Measurements from ENCODE around the gene PDE2A. TPM values are rescaled to one million over a fixed set of nuclear protein-coding genes. Genes with fewer than 3 reads are reported as not detected.

The PDE2A gene
- total RNA-seq, 1 experiment from 2014 or later, result 6.5 TPM

DNA sequence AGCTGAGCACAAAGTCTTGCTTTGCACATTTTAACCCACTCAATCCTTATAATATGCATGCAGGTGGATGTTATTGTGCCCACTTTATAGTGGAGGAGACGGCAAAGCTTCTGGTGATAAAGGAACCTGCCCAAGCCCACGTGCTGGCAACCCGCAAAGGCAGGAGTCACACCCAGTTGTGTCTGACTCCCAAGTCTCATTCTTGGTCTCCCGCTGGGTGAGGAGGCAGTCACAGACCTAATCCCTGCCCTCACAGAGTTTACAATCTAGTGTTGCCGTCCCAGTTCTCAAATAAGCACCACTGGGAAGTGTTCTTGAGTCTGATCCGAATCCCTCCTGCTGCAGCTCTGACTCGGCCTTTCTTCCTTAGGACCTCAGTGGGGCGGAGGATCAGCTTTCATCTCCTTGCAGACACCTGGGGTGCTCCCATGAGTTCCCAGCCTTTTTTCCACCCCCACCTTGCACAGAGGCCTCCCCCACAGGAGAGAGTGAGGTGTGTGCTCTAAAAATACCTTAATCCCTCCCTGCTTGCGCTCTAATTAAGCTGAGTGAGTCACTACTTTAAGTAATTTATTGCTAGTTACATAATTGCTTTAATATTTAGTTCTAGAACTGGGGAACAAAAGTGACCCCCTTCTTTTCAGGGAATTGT lies 15.1 kb downstream of the PDE2A start:
- DNase-seq (ENCODE audit: low spot score), result no peak

DNA sequence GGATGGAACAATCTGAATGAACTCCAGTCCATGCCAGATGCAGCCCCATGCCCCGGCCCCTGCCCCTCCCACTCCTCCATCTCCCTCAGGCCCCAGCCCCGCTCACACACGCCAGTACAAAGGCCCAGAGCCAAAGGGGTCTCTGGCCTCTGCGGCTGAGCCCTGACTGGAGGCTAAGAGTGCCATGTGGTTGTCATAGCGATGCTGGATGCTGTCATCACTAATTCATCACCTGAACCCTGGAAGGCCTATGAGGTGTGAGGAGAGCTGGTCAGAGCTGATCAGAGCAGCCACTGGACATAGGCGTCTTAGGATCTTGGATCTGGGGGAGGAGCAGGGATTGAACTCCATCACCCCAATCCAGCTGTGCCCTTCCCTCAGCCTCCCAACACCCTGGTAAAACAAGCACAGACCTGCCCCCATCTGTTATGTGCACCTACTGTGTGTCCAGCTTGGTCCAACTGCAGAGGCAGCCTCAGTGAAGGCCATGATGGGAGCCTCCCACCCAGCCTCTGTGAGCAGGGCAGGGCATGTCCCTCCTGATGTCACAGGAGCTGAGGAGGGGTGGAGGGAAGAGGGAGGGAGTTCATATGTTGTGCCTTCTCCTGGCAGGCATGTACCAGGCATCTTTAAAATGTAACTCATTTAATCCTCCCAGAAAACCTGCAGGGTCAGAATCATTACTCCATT lies 16.7 kb downstream of the PDE2A start:
- DNase-seq (ENCODE audit: low spot score), result no peak

DNA sequence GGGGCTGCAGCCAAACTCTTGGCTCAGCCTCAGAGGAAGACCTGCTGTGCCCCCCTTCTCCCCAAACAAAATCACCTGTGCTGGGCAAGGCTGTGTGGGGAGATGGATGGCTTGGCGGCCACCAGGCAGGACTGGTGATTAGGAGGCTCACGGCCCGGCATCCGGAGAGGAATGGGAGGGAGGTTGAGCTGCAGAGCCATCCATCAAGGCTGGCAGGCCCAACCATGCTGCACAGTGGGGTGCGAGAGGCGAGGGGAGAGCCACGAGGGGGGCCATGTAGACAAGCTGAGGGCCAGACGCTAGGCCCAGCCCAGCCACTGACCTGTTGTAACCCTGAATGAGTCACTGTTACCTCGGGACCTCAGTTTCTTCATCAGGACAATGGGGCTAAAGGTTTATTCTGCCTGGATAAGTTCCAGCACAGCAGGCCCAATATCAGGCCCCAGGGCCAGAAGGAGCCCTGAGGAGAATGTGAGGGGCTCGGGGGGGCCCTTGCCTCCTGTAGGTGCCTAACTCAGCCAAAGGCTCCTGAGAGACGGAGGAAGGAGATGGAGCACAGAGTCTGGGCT lies 18.2 kb downstream of the PDE2A start:
- peak; percentile 45 for DNase-seq (ENCODE audit: low spot score)

DNA sequence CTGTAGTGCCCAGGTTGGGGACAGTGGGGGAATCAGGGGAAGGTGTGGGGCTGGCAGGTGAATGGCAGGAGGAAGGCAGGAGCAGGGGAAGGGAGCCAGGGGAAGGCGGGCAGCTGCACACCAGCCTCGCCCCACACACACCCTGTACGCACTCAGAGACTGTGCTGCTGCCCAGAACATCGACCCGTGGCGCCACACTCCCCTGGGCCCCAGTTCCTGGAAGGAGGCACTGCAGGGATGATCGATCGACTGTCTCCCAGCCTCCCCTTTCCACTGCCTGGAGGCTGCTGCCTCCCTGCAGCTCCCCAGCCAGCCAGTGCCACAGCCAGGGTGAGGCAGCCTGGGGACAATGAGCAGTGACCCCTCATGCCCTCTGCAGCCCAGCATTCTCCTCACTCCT lies 19.2 kb downstream of the PDE2A start:
- no peak for DNase-seq (ENCODE audit: low spot score)

DNA sequence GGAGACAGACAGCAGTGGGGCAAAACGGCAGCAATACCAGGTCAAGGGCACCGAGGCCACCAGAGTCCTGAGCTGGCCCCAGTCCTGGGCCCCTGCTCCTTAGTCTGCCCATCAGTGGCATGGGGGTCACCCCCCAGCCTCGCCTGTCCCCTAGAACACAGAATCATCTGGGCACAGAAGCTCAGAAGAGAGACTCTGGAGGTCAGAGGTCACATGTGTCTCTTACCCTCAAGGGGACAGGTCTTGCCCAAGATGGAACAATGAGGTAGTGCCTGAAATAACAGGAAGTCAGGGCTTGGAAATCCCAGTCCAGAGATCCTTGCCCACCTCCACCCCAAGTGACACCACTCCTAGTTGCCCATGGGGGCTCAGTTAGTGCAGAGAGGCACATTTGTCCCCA lies 20.6 kb downstream of the PDE2A start:
- no peak for DNase-seq (ENCODE audit: low spot score)

DNA sequence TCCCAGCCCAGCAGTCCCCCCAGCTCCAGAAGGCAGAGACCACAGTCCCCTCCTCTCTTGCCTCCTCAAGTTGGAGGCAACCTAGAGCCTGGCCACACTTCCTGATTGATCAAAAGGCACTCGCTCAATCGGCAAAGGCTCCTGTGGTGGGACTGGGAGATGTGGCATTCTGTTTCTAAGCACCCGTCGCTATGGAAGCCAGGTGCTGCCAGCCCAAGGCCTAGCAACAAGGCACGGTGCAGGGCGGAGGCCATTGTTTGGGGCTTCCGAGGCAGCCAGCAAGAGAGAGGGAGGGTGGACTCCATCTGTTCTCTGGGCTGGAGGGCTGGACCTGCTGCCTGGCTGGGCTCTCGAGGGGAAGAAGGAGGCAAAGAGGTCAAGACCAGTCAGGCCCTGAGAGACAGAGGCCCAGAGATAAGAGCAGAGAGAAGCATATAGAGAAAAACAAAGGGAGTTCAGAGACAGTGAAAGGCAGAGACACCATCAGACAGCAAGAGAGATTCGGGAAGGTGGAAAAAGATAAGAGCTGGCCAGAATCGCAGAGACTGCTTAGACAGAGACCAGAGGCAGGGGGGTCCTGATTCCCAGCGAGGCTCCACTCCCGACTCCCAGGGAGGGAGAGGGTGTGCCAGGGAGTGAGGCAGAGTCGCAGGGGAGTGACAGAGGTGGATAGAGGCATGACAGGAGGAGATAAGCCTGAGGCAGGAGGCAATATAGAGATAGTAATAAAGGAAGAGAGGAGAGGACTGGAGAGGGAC lies 21.2 kb downstream of the PDE2A start:
- DNase-seq (ENCODE audit: low spot score), result no peak

DNA sequence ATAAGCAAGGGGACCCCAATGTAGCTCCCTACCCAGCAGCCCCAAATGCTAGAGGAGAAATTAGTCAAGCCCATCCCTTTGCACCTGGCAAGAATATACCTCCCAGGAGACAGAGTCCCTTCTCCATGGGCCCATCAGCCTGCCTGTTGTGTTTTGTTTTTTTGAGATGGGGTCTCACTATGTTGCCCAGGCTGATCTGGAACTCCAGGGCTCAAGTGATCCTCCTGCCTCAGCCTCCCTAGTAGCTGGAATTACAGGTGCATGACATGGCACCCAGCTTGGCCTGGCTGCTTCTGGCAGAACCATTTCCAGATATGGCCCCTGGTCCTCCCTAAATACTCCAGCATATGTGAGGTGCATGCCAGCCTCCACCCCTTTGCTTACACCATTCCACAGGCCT lies 22.1 kb downstream of the PDE2A start:
- DNase-seq (ENCODE audit: low spot score), result no peak

DNA sequence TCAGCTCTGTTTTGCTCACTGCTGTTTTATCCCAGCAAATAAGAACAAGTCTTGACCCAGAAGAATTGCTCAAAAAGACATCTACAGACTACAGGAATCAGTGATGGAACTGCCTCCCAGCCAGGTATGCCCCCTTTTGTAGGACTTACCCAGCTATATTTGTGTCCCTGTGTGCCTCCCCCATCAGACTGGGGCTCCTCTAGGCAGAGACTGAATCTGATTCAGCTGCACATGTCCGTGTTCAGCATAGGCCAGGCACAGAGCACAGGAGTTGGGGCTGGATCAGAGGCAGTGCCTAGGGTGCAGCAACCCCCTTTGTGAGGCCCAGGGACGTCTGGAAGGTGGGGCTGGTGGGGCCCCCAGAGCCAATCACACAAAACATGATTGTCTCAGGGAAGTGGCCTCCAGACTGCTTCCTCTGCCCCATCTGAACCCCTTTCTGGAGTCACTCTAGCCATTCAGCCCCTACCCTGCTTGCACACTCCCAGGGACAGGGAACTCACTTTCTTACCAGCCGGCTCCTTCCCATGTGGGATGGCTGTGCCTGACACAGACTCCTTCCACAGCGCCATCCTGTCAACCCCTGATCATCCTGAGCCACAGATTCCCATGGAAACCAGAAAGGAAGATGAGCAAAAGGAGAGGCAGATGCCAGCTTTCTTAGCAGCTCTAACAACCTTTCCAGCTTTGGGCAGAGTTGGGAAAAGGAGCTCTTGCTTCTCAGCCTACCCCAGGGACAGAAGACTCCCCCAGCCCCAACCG lies 24.8 kb downstream of the PDE2A start:
- no peak for DNase-seq (ENCODE audit: low spot score)

DNA sequence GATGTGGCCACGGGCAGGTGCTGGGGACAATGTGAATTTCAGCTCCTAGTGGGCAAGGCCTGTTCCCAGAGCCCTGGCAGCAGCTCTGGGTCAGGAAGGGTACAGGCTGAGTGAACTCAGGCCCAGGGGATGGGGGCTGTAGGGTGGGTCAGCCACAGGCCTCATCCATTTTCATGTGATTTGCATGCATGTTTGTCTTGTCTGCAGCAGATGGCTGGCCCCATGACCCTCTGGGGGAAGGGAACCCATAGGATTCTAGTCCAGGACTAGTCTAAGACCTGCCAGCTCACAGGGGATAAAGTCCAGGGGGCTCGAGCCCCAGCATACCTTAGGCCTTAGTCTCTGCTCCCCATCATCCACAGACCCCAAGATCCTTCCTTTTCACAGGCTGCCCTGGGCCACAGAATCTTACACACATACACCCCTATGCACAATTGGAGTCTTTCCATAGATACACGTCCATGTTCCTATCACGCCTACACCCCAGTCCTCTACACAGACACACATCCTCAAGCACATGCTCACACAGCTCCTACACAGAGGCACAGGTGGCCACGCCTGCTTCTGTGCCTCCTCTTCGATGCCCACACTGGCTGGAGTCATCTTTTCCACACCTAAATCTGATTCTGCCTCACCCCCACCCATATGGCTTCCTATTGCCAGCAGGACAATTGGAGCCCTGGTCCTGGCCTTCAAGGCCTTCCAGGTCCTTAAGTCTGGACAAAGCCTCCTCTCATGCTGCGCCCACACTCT lies 25.7 kb downstream of the PDE2A start:
- DNase-seq (ENCODE audit: low spot score), result no peak

DNA sequence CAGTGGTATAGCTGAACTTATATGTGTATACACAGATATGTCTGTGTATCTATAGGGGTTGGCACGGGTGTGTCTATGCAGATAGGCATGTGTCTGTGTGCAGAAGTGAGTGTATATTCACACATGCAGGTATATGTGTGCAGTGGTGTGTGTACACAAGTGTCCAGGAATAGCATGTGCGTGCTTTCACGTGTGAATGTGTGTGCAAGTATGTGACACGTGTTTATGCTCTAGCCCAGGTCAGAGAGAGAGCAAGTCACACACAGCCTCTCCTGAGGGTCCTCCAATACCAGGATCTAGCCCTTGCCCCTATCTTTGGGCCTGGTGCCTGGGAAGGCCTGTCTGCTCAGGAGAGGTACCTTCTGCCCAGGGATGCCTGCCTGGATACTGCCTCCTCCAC lies 26.3 kb downstream of the PDE2A start:
- DNase-seq (ENCODE audit: low spot score), result no peak

DNA sequence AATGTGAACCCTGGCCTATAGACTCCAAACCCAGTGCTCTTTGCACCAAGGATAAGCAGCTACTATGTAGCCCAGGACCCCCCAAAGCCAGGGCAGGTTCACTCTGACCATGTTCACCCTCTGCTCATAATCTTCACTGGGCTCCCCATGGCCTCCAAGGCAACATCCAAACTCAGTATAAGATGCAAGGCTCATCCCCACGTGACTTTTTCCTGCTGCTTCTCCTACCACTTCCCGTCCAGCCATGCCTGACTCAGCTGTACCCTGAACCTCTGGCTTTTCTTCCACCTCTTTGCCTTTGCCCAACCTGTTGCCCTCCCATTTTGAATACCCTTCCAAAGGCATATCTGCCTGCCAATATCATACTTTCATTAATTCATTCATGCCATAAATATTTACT lies 27.8 kb downstream of the PDE2A start:
- no peak for DNase-seq (ENCODE audit: low spot score)

DNA sequence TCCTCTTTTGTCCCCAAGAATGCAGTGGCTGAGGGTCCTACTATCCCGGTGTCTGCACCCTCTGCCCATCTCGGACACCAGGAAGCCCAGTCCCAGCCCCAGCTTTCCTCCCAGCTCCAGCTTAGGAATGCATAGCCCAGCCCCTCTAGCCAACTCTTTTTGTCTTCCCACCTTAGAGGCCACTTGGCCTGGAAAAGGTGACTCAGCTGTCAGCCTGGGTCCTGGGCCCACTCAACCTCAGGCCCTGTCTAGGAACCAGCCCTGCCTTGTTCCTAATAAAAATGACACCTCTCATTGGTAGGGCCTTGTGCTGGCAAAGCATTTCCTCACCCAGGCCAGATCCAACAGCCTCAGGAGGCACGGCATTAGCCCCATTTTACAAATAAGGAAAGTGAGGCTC lies 28.2 kb downstream of the PDE2A start:
- DNase-seq (ENCODE audit: low spot score), result no peak

DNA sequence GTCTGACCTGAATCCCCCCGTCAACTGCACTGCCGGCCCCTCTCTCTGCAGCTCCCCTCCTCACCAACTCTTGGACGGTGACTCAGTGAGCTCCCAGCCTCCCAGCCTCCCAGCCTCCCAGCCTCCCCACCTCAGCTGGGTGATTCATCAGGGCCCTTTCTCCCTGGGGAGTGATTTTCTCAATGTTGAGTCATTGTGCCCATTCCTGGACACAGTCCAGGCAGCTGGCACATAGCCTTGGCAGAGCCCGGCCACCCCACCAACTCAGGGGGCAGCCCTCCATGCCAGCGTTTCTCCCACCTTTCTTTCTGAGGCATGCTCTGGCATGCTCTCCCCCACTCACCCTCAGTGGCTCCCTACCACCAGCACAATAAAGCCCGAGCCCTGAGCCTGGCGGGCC lies 30.7 kb downstream of the PDE2A start:
- DNase-seq (ENCODE audit: low spot score), result peak; percentile 89

DNA sequence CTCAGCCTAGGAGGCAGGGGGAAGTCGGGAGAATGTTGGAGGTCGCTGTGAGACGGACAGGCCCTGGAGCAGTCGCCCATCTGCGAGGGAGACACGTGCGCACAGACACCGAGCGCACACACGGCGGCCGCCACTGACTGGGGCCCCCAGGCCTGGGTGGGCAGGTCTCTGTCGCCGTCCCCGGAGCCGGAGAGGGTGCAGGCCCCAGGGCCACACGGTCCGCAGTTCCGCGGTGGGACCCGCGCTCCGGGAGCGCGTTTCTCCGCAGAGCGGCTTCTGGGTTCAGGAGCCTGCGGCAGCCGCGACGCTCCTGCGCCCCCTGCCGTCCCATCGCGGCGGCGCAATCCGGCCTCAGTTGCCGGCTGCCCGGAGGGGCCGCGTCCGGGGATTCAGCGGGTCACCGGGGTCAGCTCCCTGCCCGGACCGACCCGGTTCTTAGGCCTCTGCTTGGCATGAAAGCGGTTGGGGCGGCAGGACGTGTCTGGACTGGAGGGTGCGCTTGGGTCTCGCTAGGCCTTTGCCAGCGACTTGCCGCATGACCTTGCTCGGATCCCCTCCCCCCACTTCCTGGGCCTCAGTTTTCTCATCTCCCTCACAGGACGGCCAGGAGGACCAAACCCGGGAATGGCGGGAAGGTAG lies 31.2 kb downstream of the PDE2A start:
- no peak for DNase-seq (ENCODE audit: low spot score)

DNA sequence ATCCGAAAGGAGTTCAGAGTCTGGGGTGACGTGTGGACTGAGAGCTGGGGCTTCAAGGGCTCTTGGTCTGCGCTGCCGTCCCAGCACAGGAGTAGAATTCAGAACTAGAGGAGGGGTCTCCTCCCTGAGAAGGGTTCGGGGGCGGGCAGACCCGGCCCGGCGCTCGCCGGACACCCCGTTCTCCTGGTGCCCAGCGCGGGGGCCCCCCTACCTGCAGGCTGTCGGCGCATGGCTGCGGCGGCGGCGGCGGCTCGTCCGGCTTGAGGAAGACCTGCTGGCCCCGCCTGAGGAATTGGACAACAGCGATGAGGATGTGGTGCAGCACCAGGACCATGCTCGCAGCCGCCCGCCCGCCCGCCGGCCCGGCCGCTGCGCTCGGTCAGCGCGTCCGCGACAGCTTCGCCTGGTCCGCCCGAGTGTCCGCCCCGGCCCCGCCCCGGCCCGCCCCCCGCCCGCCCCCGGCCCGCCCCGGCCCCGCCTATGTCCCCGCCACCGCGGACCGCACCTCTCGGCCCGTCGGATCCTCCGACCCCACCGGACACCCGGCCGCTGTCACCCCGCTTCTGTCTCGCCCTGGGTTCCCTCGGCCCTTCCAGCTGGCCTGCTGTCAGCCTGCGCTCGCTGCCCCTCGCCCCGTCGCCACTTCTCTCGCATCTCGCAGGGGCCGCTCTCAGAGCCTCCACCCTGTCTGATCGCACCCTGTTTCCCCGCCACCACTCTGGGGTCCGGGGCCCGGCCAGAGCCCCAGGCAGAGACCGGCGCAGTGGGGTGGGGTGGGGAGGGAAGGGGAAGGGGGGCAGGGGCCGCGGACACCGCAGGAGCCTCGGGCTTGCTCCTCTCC lies 32.0 kb downstream of the PDE2A start:
- no peak for DNase-seq (ENCODE audit: low spot score)

DNA sequence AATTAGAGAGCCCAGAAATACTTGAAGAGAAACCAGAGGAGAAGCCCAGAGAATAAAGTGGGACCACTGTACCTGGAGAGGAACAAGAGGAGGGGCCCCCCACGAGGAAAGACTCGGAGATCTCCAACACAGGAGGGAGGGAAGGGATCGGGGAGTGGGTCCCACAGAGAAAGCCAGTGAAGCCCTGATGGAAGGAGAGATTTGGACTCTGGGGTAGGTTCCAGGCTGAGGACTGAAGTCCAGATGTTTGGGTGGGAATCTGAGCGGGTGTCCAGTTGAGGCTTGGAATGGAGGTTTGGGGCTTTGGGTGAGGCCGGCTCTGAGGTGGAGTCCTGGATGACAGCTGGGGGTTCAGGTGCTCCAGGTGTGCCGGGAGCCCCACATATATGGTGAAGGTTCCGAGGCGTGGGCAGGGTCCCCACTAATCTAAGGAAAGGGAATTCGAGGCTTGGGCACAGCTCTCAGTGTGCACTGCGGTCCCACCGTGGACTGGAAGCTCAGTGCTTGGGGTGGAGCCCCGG lies 32.6 kb downstream of the PDE2A start:
- DNase-seq (ENCODE audit: low spot score), result no peak

DNA sequence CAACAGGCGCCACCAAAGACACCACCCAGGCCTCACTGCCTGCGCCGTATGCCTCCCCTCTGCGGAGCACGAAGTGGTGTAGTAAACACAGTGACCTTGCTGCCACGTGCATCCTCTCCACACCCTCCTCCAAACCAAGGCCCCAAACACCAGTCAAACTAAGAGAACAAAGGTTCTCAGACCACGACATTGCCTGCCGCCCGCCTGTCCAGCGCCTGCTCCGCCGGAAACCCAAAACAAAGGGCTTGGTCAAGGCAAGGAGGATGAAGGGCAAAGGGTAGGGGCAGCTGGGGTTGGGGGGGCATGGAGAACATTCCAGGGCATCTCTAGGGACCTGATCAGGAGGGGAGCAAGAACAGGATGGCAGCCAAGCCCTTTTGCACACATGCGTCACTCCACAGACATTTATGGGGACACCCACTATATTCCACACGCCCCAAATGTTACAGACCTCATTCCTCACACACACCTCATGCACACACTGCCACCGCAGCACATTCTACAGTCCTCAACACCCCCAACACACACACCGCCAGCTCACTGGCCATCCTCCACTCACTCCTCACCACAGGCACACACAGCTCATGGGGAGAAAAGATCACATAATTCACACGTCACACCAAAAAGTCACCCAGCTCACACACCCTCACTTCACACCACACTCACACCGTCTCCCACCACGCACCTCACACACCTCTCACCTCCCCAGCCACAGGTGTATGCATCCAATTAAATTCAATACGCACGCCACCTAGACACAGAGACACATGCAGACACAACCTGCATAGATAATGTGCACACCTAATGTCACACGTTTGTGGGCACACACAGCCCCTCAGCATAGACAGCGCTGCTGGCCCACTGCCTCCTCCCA lies 34.5 kb downstream of the PDE2A start:
- DNase-seq (ENCODE audit: low spot score), result no peak

DNA sequence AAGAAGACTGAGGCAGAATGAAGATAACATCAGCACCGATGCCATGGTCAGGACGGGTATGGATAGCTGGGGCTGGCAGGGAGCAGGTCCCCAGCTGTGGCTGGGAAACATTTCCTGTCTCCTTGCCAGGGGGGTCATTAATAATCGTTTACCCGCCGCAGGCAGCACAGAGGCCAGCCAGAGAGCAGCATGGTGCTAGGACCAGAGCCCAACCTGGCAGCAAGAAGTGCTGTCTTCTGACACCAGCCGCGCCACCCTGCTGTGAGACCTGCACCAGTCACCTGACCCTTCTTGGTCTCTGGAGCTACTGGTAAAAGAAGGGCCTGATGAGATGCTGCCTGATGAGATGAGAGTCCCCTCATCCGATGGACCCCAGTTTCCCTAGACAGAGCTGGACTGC lies 36.3 kb downstream of the PDE2A start:
- no peak for DNase-seq (ENCODE audit: low spot score)

DNA sequence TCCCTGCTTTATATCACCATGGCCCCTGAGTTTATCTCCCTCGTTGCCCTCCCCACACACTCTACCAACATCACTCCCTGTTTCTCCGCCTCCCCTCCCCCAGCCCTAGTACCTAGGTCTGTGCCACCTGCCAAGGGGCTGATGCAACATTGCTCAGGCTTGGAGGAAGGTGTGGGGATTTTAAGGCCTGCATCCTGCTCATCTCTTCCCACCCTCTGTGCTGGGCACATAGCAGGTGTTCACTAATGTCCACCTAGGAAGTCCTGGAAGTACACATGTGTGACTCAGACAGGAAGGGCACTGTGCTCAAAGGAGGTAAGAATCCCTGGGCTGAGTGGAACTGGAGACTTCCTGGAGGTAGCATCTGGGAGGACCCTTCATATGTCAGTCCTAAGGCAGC lies 37.0 kb downstream of the PDE2A start:
- DNase-seq (ENCODE audit: low spot score), result no peak

Measured in A172 (cell line).